Glutamatergic neuron (in vitro differentiated cells): ENCODE results near the gene TESMIN. TPM values are rescaled to one million over a fixed set of nuclear protein-coding genes. Genes with fewer than 3 reads are reported as not detected.

Source experiments
- DNase-seq: peaks from one replicate; pipeline ENCODE4 v3.0.0; 2022
- H3K27ac Mint-ChIP-seq: one replicate; pipeline ENCODE4 v1.8.0; 2020; ENCODE audit warnings: mild to moderate bottlenecking, mixed read lengths, inconsistent platforms; ENCODE audit not compliant: unreplicated experiment
- H3K27me3 Mint-ChIP-seq: one replicate; pipeline ENCODE4 v1.8.0; 2020; ENCODE audit warnings: mild to moderate bottlenecking, moderate library complexity, mixed read lengths, inconsistent platforms; ENCODE audit not compliant: unreplicated experiment
- H3K36me3 Mint-ChIP-seq: one replicate; pipeline ENCODE4 v1.8.0; 2020; ENCODE audit warnings: mild to moderate bottlenecking, mixed read lengths, inconsistent platforms; ENCODE audit not compliant: unreplicated experiment
- H3K4me1 Mint-ChIP-seq: one replicate; pipeline ENCODE4 v1.8.0; 2020; ENCODE audit warnings: mild to moderate bottlenecking, low read depth, mixed read lengths, inconsistent platforms; ENCODE audit not compliant: unreplicated experiment
- H3K4me3 Mint-ChIP-seq: one replicate; pipeline ENCODE4 v1.8.0; 2020; ENCODE audit warnings: mild to moderate bottlenecking, mixed read lengths, inconsistent platforms; ENCODE audit not compliant: unreplicated experiment
- H3K9me3 Mint-ChIP-seq: one replicate; pipeline ENCODE4 v1.8.0; 2020; ENCODE audit warnings: mild to moderate bottlenecking, moderate library complexity, mixed read lengths, inconsistent platforms; ENCODE audit not compliant: unreplicated experiment
- CTCF ChIP-seq: fragments of 200-600 bp; sonication (generic); IDR thresholded peaks from one replicate; pipeline ENCODE4 v1.5.0; 2021; ENCODE audit not compliant: partially characterized antibody, unreplicated experiment
- total RNA-seq: library from RNA; stranded (reverse); fragmentation: NEBNext Ultra II Directional; extraction: Animal tissue kit (Norgen Biotek cat#: 25700); gene quantifications from one replicate; pipeline ENCODE4 v1.2.1, GENCODE V29; 2021; ENCODE audit not compliant: unreplicated experiment

TESMIN gene
- total RNA-seq, 1 donor from 2014 or later, result 3.8 TPM

- no peak for TF ChIP-seq CTCF
- no peaks in the 10 kb centered on the region for H3K9me3 Mint-ChIP-seq
- peaks cover 17% of the 10 kb centered on the region for H3K36me3 Mint-ChIP-seq
- no peak for DNase-seq
- no peaks in the 10 kb centered on the region for H3K4me1 Mint-ChIP-seq
- no peak overlapping the region for H3K4me3 Mint-ChIP-seq
- H3K27ac Mint-ChIP-seq, result no peak overlapping the region
- H3K27me3 Mint-ChIP-seq, result no peaks in the 10 kb centered on the region
Observed at GRCh38 chr11:68714060-68714856, 37.1 kb downstream of the TESMIN start.

- no peaks in the 10 kb centered on the region for H3K9me3 Mint-ChIP-seq
- DNase-seq, result no peak
- H3K27me3 Mint-ChIP-seq, result no peaks in the 10 kb centered on the region
Observed at GRCh38 chr11:68711114-68711513, 40.2 kb downstream of the TESMIN start.

GRCh38 chr11:68710409-68710808 is 40.9 kb downstream of the TESMIN start:
- Mint-ChIP-seq H3K4me1 (peaks cover 6% of the 10 kb centered on the region), H3K27me3 (no peaks in the 10 kb centered on the region), H3K36me3 (no peaks in the 10 kb centered on the region), H3K9me3 (no peaks in the 10 kb centered on the region), H3K27ac (no peak overlapping the region), H3K4me3 (no peak overlapping the region)
- no peak for TF ChIP-seq CTCF
- DNase-seq, result no peak

More at GRCh38 chr11:68711114-68711513, 40.2 kb downstream of the TESMIN start:
- TF ChIP-seq CTCF, result no peak
- Mint-ChIP-seq H3K4me1 (peaks cover 6% of the 10 kb centered on the region), H3K4me3 (no peak overlapping the region), H3K27ac (no peak overlapping the region), H3K36me3 (no peaks in the 10 kb centered on the region)

GRCh38 chr11:68709062-68709461 is 42.3 kb downstream of the TESMIN start:
- H3K36me3 Mint-ChIP-seq, result no peaks in the 10 kb centered on the region
- peaks cover 10% of the 10 kb centered on the region for H3K4me1 Mint-ChIP-seq
- DNase-seq, result no peak
- no peak overlapping the region for H3K4me3 Mint-ChIP-seq
- no peak overlapping the region for H3K27ac Mint-ChIP-seq
- no peak for TF ChIP-seq CTCF
- H3K9me3 Mint-ChIP-seq, result no peaks in the 10 kb centered on the region
- peaks cover 2% of the 10 kb centered on the region for H3K27me3 Mint-ChIP-seq

GRCh38 chr11:68707527-68707926 is 43.8 kb downstream of the TESMIN start:
- no peaks in the 10 kb centered on the region for H3K36me3 Mint-ChIP-seq
- TF ChIP-seq CTCF, result no peak
- no peak for DNase-seq
- peaks cover 10% of the 10 kb centered on the region for H3K4me1 Mint-ChIP-seq
- H3K9me3 Mint-ChIP-seq, result no peaks in the 10 kb centered on the region
- no peak overlapping the region for H3K4me3 Mint-ChIP-seq
- H3K27me3 Mint-ChIP-seq, result peaks cover 2% of the 10 kb centered on the region
- H3K27ac Mint-ChIP-seq, result no peak overlapping the region
